ENCODE data around the gene ETFA.
"Not testable (repeated sequence)": the region's sequence is repeated elsewhere in the genome, so short reads cannot be mapped to it uniquely, and the experiment has no call there.

Gene ETFA

GRCh38 chr15:76270876-76271275 lies 40.4 kb downstream of the ETFA start:
- no peak for DNase-seq

- DNase-seq = no peak
These were observed 44.2 kb downstream of the ETFA start for GRCh38 chr15:76267077-76267476.

- DNase-seq = not testable (repeated sequence)
These were observed 45.5 kb downstream of the ETFA start for GRCh38 chr15:76265769-76266168.

- DNase-seq = no peak
These were observed 50.9 kb downstream of the ETFA start for GRCh38 chr15:76260246-76260938.

GRCh38 chr15:76259392-76259791 lies 51.9 kb downstream of the ETFA start:
- no peak for DNase-seq

GRCh38 chr15:76258460-76258859 lies 52.8 kb downstream of the ETFA start:
- no peak for DNase-seq

GRCh38 chr15:76253691-76254473 lies 57.4 kb downstream of the ETFA start:
- no peak for DNase-seq

- no peak for DNase-seq
These were observed 59.0 kb downstream of the ETFA start for GRCh38 chr15:76252249-76252648.

- no peak for DNase-seq
These were observed 59.6 kb downstream of the ETFA start for GRCh38 chr15:76251717-76252116.

- no peak for DNase-seq
These were observed 66.1 kb downstream of the ETFA start for GRCh38 chr15:76245072-76245610.

- no peak for DNase-seq
These were observed 71.5 kb downstream of the ETFA start for GRCh38 chr15:76239786-76240185.

GRCh38 chr15:76236350-76236749 lies 74.9 kb downstream of the ETFA start:
- no peak for DNase-seq

GRCh38 chr15:76235186-76235826 lies 76.0 kb downstream of the ETFA start:
- DNase-seq = peak; percentile 6

- DNase-seq = no peak
These were observed 76.9 kb downstream of the ETFA start for GRCh38 chr15:76234337-76234889.

GRCh38 chr15:76233921-76234320 lies 77.3 kb downstream of the ETFA start:
- no peak for DNase-seq

- DNase-seq = no peak
These were observed 82.0 kb downstream of the ETFA start for GRCh38 chr15:76229266-76229665.

- no peak for DNase-seq
These were observed 87.7 kb downstream of the ETFA start for GRCh38 chr15:76223521-76223920.

GRCh38 chr15:76222159-76222558 lies 89.1 kb downstream of the ETFA start:
- no peak for DNase-seq

- no peak for DNase-seq
These were observed 90.0 kb downstream of the ETFA start for GRCh38 chr15:76221085-76221767.

- no peak for DNase-seq
These were observed 93.4 kb downstream of the ETFA start for GRCh38 chr15:76217882-76218217.

- DNase-seq = no peak
These were observed 94.0 kb downstream of the ETFA start for GRCh38 chr15:76217029-76217881.

GRCh38 chr15:76215634-76216033 lies 95.6 kb downstream of the ETFA start:
- DNase-seq = no peak
